ENCODE results near the gene GHRL.

GHRL gene, protein sequence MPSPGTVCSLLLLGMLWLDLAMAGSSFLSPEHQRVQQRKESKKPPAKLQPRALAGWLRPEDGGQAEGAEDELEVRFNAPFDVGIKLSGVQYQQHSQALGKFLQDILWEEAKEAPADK

DNA sequence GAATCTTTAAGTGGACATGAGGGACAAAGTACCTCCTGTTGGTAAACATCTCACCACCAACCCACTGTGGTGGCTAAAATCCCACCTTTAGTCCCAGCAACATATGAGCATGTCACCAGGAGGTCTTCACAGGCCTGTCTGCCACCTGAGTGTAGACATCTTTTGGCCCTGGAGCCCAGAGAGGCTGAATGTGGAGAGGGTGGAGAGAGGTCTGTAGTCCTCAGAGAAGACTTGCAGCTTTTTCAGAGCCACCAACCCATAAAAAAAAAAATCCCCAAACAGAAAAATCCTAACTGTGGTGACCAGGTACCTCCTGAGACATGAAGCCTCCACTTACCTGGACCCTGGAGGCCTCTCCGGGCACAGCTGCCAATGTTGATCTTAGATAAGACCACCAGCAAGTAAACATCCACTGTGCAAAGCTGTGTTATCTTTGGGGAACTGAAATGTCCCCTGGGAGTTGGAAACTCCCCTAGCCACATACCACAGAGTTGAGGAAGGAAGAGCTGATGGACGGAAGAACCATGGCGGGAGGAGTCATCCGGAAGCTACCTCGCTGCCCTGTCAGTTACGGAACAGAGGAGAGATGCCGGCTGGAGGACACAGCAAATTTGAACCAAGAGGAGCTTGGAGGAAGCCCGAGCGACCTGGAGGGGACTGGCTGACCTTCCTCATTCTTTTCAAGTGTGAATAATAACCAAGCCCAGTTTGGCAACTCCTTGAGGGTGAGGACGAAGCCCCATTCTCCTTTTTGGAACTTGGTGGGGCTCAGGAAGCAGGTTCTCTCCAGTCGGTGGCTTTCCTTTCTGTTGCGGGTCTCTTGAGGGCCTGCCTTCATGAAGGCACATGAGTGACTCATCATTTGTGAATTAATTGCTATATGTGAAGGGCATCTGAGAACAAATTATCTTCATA, at the start of gene GHRL:
GHRL (minus strand) TSS at position 443 of the 915 bp plus-strand sequence. CDS start 2,767 bp downstream, outside the sequence.
- no peak for DNase-seq

DNA sequence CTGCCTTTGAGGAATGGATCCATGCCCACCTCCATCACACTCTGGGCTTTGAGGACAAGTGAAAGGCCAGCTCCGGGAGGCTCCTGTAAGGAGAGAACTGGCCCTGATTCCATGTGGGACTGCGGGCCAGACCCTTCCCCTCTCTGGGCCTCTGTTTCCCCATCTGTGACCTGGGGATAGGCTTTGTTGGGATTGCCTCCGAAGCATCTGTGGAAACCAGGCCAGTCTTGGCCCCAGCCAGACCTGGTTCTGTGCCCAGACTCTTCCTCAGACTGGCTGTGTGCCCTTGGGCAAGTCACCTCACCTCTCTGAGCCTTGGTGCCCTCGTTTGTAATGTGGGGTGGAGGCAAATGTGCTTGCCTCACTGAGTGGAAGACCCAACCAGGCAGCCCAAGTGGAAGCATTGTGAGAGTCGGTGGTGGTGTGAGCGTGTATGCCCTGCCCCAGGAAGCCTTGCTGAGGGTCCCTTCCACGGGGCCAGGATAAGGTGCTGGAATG, 49.2 kb upstream of the GHRL start:
- DNase-seq = no peak

DNA sequence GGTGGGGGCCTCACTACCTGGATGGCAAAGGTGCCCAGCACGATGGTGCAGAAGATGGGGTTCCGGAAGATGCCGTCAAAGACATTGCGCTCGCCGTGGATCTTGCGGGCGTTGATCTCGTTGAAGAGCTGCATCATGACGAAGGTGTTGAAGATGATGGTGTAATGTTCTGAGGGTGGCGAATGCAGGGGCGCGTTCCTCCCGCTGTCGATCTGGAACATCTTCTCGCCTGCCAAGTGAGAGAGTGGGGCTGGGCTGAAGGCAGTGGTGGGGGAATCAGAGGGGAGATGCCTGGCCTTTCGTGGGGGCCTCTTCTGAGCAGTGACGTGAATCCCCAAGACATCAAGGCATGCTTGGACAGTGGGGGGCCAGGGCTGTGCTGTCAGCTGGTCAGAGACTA, 47.7 kb upstream of the GHRL start:
- DNase-seq = no peak

DNA sequence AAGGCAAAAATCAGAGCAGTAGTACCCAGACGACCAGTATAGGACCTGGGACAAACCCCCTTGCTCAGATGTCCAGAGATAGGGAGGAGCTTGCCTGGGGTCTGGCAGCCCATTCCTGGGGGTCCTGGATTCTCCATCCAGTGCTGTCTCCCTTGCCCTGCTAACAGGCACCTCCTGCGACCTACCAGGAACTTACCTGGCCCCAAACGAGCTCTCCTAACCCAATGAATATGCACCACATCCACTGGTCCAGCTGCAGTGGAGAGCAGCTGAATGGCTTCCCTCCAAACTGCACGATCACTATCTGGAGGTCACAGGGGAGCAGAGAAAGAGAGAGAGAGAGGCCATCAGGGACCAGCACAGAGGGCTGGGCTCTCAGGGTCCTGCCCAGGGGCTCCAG, 47.3 kb upstream of the GHRL start:
- no peak for DNase-seq

DNA sequence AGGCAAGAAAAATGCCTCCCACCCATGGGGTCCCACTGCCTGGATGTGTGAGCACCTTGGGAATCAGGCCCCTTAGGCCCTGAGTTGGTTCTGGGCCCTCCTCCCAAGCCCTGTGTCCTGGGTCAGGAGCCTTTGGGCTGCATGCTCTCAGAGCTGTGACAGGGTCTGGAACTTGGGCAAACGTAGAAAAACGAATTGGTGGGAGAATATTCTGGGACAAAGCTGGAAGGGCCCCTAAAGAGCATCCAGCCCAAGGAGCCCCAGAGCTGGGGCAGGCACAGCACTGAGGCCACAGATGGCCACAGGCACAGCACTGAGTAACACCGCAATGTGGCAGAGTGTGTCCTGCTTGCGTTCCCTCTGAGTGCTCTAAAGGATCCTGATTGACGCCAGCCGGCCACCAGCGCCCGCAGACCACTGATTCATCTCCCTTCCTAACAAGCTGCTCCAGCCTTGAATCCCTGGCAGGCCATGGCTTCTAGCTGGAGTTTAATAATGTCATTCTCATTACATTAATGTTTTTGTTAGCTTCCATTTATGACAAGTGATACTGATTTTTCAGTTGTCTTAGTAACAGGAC, 46.7 kb upstream of the GHRL start:
- no peak for DNase-seq

DNA sequence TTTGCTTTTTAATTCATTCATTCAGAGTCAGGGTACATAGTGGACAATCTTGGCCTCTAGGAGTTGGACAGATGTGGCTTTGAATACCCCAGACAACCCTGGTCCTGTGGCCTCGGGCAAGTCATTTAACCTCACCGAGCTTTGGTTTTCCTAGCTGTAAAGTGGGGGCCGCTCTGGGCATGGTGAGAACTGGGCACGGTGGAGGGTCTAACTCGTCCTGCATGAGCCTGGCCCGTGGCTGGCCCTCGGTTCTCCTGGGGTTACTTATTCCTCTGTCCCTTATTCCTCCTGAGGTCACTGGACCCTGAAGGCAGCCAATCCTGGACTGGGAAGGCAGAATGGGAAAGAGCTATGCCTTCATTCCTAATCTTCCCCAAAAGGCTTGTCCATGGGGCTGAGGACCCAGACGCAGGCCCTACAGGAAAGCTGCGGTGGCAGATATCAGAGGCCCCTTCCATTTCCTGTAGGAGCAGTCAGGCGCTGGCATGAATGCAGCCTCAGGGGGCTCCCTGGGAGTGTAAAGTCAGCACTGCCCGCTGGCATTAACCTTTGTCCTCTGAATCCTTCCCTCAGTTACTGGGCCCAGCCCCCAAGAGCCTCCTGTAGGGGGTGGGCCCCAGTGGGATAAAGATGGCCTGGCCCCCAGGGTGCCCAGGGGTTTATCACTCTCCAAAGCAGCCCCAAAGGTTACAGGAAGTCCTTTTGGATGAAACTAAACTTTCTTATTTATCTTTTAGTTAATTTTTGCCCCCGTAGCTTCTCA, 46.0 kb upstream of the GHRL start:
- DNase-seq = no peak

DNA sequence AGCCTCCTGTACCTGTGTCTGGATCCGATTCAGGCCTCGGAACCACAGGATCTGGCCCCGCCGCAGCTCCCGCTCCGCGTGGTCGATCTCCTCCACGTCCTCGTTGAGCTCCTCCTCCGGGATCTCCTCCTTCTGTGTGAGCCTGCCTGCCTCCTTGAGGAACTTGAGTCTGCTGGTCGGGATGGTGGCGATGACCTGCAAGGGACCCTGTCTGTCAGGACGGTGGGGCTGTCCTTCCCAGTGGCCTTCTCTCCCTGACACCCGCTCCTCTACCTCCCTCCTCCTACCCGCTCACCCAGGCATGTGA, 45.4 kb upstream of the GHRL start:
- no peak for DNase-seq

DNA sequence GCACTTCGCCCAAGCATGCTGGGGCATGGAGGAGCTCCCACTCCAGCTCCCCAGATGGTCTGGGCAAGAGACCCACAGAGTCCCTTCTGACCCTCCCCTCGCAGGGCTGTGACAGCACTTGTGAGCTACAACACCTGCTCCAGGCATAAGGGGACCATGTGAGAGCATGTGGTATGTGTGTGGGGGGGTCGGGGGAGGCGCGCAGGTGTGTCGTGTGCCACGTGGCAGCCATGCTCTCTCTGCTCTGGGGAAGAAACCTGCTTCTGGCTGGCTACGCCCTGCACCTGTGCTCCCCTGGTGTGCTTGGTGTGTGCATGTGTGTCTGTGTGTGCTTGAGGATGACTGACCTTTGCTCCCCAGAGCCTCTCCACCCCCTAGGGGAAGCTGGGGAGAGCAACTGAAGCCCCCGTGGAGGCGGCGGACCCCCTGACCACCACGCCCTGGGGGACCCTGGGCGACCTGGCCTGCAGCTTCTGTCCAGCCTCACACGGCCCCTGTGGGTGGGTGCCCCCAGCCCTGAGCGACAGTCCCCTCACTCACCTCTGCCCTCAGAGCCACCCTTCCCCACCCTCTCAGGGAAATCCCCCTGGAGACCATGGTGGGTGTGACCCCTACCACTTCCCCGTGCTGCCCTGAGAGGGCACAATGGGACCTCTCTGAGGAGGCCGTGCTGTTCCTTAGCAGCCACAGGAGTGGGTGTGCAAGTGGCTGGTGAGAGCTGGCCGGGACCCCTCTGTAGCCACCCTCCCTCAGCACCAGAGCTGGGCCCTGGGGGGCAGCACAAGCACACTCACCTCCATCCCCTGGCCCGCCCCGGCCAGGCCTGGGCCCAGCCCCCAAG, 44.8 kb upstream of the GHRL start:
- no peak for DNase-seq

DNA sequence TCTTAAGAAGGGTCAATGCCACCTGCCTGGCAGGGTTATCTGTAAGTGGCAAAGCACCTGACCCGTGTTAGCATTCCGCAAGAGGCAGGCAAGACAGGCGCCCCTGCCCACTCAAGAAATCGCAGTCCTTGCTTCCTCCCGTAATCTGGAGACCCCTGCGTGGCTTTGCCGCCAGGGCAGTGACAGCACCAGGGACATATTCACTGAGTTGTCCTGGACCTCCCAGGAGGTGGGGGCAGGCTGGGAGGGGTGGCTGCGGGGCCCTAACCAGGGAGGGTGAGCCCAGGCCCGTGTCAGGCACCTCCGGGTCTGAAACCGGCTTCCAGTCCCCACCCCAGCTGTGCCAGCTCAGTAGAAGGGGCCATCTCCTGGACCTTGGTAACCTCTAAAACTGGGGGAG, 44.0 kb upstream of the GHRL start:
- no peak for DNase-seq

DNA sequence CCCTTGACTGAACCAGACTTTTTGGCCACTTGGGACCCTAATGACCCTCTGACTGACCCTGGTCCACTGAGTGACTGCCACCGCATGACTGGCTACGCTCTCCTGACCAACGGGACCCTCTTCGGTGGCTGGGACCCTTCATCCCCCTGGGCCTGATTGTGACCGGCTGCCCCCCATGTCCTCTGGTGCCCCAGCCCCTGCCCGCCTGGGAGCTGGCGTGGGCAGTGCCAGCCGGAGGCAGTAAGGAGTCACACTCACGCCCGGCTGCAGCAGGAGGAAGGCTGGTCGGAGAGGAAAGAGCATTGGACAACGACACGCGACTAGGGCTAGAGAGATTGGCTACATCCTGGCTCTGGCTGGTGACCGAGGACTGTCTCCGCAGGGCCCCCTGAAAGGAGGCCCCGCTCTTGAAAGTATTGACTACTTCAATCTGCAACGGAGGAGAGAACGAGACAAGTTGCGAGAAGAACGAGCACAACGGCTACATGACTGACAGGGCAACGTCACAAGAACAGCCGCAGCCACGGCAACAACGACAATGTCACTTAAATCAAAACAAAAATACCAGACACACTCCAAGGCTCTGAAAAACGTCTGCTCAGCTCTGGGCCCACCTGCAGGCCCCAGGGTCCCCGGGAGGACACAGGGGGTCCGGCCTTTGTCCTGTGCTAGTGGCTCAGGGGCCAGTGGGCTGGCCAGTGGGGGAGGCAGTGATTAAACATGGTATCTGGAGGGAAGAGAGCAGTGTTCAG, 43.3 kb upstream of the GHRL start:
- DNase-seq = peak; percentile 35

DNA sequence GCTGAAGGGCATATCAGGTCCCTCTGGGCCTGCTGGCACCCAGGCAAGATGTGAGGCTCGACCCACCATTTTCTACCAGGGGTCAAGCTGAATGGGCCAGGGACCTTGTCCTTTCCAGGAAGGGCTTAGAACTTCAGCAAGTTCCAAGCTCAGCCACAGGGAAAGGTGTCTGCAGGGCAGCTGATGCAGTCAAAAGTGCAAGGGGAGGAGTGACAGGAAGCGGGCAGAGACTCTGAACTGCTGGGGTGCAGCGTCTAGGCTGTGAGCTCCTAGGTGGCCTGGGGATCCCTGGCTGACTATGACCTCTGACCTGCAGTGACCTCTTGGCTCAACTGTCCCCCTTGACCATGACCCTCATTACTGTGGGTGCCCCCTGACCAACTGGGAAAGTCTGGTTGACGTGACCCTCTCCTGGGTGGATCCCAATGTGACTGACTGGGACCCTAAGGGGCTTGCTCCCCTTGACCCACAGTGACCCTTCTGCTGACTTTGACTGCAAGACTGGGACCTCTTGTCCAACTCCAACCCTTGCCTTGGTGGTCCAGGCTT, 42.5 kb upstream of the GHRL start:
- DNase-seq = no peak

DNA sequence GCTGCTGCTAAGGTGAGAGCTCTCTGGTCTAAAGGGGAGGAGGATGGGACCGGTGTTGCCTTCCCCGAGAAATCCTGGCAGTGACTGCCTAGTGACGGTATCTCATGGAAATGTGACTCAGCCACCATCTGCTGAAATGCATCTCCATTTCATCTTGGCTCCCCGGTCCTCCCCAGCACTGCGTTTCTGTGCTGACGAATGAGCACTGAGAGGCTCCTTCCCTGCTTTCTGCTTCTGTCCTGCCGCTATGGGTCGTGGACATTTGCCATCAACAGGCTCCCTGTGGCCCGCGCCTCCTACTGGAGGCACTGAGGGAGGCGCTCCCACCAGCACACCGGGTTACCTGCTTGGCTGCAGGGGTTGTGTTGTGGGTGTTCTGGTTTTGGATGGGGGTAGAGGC, 41.7 kb upstream of the GHRL start:
- no peak for DNase-seq

DNA sequence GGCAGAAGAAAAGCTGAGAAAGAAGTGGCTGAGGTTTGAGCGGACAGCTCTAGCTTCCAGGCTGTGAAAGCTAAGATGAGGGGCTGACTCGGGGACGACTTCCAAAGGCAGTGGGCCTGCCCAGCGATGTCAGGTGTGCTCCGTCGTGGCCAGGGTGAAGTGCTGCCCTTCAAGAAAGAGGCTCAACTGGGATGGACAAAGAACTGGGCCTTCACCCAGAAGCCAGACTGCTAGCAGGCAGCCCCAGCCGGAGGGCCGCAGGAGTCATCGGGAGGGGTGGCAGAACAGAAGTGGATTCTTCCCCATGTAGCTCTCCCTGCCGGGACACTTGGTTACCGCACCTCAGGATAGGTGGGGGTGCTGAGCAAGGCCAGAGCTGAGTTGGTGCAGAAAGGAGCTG, 41.3 kb upstream of the GHRL start:
- no peak for DNase-seq

DNA sequence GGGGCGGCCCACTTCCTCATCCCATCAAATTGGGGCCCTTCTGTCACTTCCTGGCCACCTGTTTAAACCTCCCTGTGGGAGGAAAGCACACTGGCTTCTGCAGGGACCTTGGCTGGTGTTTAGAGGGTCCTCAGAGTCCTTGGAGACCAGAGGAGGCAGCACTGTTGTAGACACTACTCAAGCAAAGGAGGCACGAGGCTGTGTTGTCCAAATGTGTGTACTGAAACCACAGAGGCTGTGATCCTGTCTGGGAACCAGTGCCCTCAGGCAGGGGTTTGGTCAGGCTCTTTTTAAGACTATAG, 40.6 kb upstream of the GHRL start:
- no peak for DNase-seq

DNA sequence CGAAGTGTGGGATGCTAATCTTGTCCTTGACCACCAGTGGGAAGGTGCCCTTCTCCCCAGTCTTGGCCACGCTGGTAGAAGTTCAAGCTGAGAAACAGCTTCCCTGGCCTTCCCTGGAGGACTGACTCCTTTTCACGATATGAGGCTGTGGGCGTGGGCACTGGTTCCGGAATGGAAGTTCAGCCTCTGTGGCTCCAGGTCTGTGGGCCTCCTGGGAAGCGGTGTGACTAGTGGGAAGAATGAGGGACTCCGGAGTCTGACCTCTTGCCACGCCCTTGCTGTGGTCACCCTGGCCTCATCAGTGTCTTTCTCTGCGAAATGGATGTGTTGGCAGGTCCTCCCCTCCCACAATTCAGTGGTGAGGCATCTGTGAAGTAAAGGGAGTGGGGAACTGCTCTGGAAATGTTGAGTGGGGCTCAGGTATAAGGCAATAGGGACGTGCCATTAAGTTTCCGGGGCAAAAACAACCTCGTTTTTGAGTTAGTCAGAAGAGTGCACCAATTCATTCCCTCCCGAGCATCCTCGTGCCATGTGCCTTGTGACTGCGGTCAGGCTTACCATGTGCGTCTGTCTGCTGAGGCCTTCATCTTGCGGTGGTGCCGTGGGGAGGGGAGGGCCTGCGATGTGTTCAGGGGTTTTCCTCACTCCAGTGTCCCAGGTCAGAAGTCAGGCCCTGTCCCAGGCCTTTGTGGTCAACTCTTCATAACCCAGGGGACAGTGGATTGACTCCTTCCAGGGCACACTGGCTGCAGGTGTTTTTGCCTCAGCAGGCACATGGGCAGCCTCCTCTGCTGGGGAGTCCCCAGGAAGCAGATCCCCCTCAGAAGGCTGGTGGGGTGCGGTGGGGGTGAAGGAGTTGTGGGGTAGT, 40.0 kb upstream of the GHRL start:
- DNase-seq = no peak

DNA sequence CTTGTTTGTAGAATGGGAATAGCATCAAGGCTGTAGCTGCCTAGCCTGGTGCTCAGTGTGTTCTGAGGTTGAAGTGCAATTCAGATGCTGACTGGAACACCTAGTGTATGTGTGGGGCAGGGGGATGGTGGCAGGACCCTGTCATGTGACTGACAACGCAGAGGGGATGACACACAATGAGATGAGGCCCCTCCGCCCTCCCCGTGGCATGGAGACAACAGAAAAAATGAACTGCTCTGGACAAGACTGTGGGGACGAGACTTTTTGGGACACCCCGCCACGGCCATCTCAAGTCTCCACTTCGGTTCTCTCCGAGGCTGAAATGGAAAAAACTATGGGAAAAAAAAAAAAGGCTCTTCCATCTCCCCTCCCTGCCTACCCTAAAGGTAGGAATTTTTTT, 38.6 kb upstream of the GHRL start:
- no peak for DNase-seq

DNA sequence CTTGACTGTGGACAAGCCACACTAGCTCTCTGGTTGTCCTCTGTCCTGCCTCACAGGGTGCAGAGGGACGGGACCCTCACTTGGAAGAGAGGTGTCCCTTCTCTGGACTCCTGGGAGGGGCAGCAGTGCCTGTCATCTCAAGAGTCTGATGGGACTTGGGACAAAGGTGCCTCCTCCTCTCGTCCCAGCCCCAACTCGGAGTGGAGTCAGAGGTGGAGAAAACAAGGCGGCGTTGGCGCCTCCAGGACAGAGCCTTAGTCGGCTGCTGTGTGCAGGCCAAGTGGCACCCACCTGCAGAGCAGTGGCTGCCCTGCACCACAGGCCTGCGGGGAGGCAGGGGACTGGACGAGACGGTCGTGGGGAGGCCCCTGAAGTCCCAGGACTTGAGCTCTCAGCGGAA, 37.6 kb upstream of the GHRL start:
- DNase-seq = no peak

DNA sequence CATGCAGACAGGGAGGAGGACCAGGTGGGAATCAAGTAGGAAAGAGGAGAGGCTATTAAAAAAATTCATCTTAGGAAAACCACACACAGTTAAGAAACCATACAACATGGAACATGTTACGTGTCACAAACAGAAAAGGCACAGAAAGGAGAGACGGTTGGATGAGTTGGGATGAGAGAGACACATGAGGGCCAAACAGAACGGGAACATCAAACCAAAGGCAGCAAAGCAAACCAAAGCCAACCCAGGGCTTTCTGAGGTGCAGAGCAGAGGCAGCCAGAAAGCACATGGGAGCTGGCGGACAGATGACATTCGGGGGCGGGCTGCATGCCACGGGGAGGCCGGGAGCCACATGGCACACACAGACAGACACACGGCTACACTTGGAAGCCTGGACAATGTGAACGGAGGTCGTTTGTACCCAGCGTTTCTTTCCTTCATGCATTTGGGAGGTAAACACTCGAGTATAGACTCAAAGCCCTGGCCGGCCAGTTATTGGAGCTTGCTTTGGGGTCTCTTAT, 36.8 kb upstream of the GHRL start:
- no peak for DNase-seq

DNA sequence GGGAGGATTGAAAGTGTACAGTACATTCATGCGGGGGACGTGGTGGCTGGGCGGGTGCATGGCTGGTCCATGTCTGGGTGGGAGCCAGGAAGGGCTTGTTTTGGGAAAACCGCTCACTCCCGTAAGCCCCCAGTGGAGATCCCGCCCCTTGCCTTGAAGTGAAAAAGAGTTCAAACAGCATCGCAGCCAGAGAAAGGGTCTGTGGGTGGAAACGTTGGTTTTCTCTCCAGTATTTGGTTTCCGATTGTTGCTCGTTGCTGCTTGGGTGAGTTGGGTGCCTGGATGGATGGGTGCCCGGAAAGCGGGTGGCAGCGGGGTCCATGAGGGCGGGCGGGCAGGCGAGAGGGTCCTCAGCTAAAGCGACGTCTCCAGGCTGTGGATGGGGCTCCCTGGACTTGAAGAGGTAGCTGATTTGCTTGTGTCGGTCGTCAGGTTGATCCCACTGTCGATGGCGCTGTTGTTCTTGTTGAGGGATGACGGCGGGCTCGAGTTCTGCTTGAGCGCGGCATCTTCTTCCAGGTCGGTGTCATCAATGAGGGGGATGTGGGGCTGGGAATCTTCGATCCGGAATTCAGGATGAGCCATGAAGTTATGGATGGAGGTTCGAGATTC, 35.8 kb upstream of the GHRL start:
- DNase-seq = no peak

DNA sequence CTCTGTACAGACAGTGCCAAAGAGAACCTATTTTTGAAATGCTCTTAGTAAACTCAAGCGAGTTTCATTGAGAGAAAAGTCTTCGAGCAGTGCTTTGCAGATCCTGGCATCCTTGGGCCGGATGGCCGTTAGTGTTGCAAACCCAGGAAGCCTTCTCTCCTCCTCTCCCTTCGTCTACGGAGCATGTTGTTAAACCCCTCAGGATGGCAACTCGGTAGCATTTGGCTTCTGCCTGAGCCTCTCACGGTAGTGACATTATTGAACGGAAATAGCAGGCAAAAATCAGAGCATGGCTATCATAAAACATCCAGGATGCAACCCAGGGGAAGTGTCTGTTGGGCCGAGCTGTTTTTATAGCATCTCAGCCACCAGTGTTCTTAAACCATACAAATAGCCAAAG, 34.8 kb upstream of the GHRL start:
- no peak for DNase-seq
